GM19324 (cell line): ENCODE data around the gene RGS8.

ENCODE experiments used
- ATAC-seq: cut with Tn5 transposase; IDR thresholded peaks from one replicate; pipeline ENCODE4 v1.9.1; 2021; ENCODE audit warnings: mild to moderate bottlenecking, moderate library complexity; ENCODE audit not compliant: unreplicated experiment, low FRiP score

Gene RGS8

DNA sequence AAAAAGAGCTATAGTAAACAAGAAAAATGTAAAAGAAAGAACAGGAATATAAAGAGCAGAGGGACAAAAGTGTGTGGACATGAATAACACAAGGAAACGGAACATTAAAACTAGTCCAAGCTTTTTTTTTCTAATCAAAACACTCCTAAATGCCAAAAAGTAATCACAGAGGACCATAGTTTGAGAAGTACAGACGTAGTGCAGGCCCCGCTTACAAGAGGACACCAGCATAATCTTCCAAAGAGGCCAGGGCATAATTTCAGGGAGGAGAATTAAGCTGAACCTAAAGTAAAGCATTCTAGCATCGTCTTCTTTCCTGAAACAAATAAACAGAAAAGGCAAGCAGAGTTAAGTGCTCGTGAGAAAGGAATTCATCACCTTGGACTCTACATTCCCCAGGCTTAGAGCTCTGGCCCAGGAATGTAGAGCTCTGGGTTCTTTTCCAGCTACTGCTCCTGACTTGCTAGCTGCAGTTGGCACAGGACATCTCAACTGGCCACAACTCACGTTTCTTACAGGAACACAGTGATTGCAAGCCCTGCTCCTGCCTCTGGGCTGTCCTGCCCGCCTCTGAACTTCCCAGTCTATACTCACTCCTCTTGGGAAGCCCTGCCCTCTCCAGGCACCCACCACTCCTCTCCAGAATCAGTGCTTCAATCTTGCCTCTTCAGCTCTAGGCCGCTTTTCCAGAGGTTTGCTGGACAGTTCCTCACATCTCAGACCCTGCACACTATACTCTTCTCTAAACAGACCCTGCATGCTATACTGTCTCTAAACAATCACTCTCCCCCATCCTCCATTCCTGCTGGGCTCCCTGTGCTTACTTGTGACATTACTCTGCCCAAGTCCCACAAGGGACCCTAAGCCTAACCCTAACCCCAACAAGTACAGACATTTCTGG lies 9.8 kb downstream of the RGS8 start:
- no peak for ATAC-seq

DNA sequence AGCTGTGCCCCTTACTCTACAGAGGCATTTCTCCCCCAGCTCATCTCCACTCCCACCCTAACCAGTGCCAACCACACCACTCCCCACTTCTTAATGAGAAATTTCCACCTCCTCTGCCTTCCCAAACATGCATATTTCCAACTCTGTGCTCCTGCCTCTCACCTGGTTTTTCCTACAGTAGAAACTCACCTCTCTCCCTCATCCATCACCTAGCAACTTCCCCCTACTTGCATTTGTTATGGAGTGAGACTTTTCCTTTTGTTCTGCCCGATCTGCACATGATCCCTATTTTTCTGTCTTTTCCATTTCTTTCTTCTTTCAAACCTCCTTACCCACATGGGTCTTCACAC lies 11.9 kb downstream of the RGS8 start:
- ATAC-seq, result no peak

GRCh38 chr1:182671750-182672486 lies 12.5 kb downstream of the RGS8 start:
- no peak for ATAC-seq

DNA sequence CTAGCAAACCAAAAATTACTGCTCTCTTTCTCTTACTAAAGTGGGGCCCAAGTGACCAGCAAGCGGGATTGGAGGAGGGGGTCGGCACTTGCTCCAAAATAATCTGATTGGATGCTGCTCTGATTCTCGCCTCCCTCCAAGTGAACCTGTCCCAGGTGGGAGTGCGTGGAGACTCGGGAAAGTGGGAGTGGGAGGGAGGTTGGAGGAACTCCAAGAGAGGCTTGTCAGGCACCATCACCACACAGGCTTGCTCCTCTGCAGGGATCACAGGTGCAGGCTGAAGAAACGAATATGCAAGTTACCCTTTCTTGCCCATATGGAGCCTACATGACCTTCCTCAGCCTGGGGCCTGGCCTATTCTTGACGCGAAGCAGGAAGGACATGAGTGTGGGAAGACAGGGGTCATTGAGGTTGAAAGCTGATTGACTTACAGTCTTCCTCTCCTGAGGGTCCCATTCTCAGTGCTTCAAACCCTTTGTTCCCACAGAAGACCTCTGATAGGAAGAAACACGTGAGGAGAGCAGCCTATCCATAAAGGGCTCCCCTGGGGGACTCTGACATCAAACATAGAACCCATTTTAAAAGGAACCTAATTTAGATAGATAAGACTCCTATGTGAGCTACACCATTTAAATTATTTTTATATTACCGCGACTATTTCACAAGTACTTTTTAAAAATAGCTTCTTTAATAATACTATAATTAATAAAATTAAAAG lies 14.2 kb downstream of the RGS8 start:
- no peak for ATAC-seq

GRCh38 chr1:182669266-182669665 lies 15.1 kb downstream of the RGS8 start:
- no peak for ATAC-seq

- no peak for ATAC-seq
These were observed 15.8 kb downstream of the RGS8 start for GRCh38 chr1:182668521-182669054.

DNA sequence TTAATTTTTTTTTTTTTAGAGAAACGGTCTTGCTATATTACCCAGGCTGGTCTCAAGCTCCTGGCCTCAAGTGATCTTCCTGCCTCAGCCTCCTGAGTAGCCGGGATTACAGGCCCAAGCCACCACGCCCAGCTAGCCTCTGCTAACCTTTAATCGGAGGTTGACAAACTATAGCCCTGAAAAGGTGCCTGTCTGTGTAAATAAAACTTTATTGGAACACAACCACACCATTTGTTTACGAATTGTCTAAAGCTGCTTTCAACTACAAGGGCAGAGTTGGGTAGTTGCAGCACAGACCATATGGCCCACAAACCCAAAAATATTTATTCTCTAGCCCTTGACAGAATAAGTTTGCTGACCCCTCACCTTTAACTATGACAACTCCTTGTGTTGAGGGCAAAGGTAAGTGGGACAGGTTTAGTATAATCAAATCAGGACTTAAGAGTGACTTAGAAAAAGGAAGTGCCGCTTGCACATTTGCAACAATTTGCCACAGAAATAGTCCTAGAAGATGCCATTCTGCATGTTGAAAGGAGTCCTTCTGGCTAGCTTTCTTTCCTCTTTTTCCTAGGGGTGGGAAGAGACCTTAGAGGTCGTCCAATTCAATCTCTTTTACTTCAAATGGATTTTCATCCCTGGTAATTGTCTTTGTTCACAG lies 16.4 kb downstream of the RGS8 start:
- no peak for ATAC-seq

DNA sequence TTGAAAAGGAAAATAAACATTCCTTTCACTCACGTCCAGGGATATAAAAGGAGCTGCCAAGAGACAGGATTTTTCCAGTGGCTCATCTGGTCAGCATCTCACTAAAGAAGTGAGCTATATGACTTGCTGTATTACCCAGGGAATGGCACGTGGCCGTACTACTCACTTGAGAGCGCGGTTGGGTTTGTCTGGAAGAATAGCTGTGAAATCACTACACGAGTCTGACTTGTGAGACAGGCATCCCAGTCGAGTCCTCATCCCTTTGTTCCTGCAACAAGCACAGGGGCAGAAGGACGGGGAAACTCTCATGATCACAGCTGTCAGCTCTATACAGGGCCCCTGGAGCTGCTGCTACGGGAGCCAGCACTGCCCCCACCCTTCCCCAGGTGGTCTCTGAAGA lies 17.7 kb downstream of the RGS8 start:
- ATAC-seq, result no peak

GRCh38 chr1:182664296-182664695 lies 20.1 kb downstream of the RGS8 start:
- ATAC-seq, result no peak

DNA sequence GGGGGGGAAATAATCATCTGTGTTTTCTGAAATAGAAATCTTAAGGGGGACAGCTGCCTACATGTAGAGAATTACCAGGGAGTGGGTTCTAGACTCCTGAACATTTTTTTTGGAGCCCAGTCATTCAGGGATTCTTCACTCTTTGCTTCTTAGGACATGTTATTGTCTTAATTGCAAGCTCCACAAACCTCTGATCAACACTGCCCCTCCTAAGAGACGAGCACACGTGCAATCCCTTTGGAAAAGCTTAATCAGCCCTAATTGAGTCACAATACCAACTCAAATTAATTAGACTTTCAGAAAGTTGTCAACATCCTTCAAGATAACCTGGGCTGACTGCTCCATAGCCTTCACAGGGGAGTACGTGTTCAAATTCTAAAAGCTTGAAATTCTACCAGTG lies 21.4 kb downstream of the RGS8 start:
- ATAC-seq, result no peak

GRCh38 chr1:182662121-182662890 lies 22.1 kb downstream of the RGS8 start:
- no peak for ATAC-seq

DNA sequence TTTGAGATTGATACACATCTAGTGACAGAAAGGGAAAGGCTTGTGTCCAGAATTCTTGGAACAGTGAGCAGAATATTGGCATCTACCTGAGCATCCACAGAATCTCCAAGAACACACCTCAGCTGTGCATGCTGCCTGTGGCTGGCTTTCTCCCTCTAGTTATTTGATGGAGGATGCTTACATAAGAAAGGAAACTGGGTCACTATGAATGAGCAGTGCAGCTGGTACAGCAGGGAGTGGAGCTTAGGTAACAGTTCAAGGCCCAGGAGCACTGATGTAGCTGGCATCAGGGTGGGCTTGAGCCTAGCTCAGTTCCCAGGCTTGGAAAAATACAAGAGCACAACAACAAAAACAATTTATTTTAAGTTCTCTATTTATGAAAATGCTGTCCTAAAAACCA lies 26.3 kb downstream of the RGS8 start:
- ATAC-seq, result no peak

DNA sequence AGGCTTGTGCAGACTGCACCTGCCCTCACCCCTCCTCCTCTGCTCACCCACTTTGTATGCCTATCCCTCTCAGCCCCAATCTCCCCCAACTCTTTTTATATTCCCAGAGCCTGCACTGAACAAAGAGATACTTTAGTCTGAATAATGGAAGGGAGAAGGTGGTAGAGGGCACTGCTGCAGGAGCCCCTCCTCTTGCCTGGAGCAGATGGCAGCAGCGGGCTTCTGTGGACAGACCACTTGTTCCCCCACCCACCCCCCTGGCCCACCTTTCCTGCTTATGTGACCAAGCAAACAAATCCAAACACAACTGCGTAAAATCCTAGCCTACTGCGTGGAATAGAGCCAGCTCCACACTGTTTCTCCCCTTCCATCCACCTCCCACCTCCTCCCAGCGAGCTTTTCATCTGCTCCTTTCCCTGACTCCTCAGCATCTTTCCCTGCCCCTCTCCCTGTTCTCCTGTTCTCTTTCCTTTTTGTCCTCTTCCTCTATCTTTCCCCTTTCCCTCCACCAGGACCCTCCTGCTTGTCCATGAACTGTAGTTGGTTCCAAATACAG lies 27.5 kb downstream of the RGS8 start:
- no peak for ATAC-seq

- no peak for ATAC-seq
These were observed 30.4 kb downstream of the RGS8 start for GRCh38 chr1:182653986-182654385.

- no peak for ATAC-seq
These were observed 31.5 kb downstream of the RGS8 start for GRCh38 chr1:182652933-182653332.

DNA sequence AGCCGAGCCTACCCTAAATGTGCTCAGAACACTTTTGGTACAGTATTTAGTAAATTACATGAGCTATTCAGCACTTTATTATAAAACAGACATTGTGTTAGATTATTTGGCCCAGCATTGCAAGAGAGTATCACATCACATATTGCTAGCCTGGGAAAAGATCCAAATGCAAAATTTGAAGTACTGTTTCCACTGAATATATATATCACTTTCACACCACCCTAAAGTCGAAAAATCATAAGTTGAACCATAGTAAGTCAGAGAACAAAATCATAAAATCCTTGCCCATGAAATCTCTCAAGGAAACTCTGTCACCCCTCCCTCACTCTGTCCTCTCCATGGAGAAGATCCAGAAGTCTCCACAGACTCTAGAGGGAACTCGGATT lies 33.1 kb downstream of the RGS8 start:
- no peak for ATAC-seq

DNA sequence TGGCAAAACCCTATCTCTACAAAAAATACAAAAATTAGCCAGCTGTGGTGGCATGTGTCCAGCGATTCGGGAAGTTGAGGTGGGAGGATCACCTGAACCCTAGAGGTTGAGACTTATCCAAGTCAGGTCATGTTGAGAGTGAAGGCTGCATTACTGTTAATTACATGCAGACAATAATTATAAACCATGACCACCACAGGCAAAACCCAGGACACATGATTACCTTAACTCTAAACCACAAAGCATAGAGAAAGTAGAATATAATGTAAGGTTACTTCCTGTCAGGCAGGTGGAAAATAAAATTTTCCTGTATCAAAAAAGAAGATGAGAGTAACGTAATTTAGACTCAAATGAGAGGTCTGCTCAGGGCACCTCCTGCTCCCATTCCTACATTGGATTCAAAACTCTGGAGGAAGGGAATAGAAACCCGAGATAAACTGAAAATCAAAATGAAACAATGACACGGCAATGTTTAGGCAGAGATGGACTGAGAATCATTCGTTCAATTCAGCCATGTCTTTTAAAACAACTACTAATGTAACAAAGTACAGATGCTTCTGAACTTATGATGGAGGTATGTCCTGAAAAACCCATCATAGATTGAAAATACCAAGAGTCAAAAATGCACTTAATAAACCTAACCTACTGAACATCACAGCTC lies 33.6 kb downstream of the RGS8 start:
- no peak for ATAC-seq

- no peak for ATAC-seq
These were observed 35.3 kb downstream of the RGS8 start for GRCh38 chr1:182649041-182649440.

DNA sequence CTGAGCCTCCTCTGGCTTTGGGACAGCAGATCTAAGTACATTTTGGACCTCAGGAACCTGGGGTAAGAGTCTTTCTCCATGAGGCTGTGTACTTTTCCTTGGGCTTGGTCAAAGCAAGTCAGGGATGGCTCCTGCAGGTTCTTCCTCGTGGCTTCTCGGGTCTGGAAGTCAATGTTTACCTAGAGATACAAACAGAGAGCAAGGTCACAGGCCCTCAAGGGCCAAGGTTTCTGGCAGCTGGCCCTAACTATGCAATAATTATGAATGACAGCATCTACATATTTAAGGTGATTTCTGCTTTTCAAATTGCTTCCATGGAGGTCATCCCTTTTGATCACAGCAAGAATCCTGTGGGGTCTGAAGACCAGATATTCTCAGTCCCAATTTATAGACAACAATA lies 37.6 kb downstream of the RGS8 start:
- no peak for ATAC-seq
